A204.1 (cell line): ENCODE measurements around the gene ALG9.
"Not testable (repeated sequence)": the region's sequence is repeated elsewhere in the genome, so short reads cannot be mapped to it uniquely, and the experiment has no call there.

ENCODE experiments used
- FAIRE-seq: peaks from 2 replicates; lab custom pipeline; 2012; peaks lifted over from hg19 to GRCh38; lab: Jason Lieb, UNC

ALG9 gene

DNA sequence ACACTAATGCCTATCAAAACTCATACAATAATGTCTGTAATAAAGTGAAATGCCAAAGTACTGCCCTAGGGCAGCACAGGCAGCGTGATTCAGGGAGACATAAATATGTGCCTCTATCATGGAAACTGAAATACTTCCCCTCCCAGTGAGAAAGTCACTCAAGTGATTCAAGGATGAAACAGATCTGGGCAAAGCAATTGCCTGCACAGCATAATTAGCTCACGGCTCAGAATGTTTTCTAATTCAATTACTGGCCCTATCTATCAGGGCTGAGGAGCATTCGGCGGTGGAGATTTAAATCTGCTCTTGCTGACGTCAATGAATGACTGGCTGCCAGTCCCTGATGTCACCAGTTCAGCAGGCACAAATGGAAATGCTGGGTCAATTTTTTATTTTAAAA lies 77.5 kb downstream of the ALG9 start:
- FAIRE-seq: no peak

GRCh38 chr11:111792955-111793500 lies 78.4 kb downstream of the ALG9 start:
- FAIRE-seq: no peak

- FAIRE-seq: no peak
Measured at GRCh38 chr11:111792314-111792713, 79.1 kb downstream of the ALG9 start.

GRCh38 chr11:111788464-111788863 lies 82.9 kb downstream of the ALG9 start:
- FAIRE-seq: no peak

DNA sequence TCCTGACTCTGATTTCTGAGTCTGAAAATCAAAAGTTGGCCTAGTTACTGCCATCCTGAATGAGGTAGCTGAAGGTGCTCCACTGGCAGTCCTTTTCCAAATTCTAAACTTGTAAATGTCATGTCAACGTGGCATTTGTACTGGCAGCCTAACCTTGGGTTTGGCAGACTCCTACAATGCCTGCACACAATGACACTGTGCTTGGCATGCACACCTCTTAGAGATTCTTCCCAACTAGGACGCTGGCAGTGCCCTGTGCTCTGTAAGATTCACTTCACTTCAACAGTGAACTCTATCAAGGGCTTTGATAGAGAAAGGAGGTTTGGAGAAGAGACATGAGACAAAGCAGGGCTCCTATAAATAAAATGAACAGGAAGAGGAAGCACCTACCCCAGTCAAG lies 83.3 kb downstream of the ALG9 start:
- no peak for FAIRE-seq

DNA sequence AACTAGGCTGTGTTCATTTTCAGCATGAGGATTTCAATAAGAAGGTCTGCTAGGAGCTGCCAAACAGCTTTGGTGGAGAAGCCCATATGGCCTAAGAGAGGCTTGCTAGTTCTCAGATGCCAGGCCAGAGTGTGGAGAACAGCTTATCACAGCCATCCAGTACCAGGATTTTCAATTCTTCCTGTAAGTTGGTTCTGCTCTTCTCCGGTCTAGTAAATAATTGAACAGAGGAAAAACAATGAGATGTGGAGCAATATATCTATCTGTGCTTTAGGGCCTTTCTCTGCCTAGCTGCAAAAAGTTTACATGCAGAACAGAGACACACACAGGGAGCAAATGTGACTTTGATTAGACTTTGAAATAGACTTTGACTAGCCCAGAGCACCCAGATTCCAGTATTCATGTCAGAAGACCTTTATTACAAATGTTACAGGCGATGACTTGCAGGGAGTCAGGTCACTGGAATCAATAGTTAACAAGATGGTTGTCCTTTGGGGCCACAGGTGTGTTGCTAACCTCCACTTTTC lies 85.4 kb downstream of the ALG9 start:
- FAIRE-seq: no peak

DNA sequence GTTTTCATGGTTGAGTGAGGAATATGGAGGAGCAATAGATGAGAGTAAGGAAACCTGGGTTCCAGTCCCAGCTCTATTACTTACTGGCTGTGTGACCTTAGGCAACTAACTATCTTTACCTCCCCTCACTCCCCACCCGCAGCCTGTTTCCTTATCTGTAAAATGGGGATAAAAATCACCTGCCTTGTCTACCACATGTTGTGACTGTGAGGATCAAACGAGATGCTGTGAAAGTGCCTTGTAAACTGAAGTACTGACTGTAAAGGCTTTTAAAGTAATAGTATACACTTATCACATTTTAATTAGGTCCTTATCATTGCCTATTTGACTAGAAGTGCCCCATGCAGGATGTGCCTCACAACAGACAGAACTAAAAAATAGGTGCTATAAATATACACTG lies 86.3 kb downstream of the ALG9 start:
- FAIRE-seq: no peak

- not testable (repeated sequence) for FAIRE-seq
Measured at GRCh38 chr11:111784311-111784710, 87.1 kb downstream of the ALG9 start.

DNA sequence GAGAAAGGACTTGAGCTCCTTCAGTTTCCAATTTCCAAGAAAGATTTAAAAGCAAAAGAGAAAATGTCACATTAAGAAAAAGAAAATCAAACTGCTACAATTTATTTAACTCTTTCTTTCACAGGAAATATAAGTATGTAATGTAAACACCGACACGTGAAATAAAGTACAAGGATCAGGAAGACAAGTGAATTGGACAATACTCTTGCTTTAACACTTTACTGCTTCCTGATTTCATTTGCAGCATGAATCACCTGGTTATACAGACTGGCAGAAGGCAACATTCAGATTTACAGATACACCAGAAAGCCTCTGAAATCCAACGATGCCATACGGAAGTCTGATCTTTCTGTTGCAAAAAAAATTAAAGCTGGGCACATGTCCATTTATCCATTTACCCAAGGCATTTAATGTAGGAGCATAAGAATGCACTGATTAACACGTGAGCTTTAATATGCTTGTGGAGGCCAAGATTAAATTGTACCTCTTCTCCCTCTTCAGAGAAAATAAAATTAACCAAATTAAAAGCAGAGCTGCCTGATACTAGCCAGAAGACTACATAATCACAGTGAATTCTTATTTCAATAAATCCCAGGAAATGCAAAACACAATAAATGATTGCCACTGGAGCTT lies 89.2 kb downstream of the ALG9 start:
- FAIRE-seq: no peak

GRCh38 chr11:111779118-111779517 lies 92.3 kb downstream of the ALG9 start:
- no peak for FAIRE-seq

- FAIRE-seq: no peak
Measured at GRCh38 chr11:111778047-111778558, 93.3 kb downstream of the ALG9 start.

GRCh38 chr11:111777094-111778046 lies 94.0 kb downstream of the ALG9 start:
- peak; percentile 97 for FAIRE-seq

- FAIRE-seq: no peak
Measured at GRCh38 chr11:111776398-111777093, 94.8 kb downstream of the ALG9 start.

GRCh38 chr11:111774955-111775710 lies 96.2 kb downstream of the ALG9 start:
- FAIRE-seq: no peak

- FAIRE-seq: no peak
Measured at GRCh38 chr11:111772535-111772934, 98.8 kb downstream of the ALG9 start.

DNA sequence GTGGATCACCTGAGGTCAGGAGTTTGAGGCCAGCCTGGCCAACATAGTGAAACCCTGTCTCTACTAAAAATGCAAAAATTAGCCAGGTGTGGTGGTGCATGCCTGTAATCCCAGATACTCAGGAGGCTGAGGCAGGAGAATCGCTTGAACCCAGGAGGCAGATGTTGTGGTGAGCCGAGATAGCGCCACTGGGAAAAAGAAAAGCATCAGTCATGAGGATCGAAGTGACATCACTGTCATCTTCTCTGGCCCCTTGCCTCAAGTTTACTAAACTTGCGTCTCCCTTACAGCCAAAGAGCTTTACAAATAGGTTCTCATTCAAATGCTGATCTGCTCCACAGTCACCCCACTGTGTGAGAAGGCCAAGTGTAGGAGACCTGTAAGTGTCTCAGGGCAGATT lies 100.2 kb downstream of the ALG9 start:
- not testable (repeated sequence) for FAIRE-seq

GRCh38 chr11:111770581-111771134 lies 100.7 kb downstream of the ALG9 start:
- FAIRE-seq: no peak

- no peak for FAIRE-seq
Measured at GRCh38 chr11:111766834-111767142, 104.6 kb downstream of the ALG9 start.

GRCh38 chr11:111765984-111766833 lies 105.2 kb downstream of the ALG9 start, which contains the start of gene PPP2R1B:
Gene PPP2R1B (minus strand): TSS chr11:111766389. CDS start chr11:111766361, 28 bp downstream.
- FAIRE-seq: no peak

DNA sequence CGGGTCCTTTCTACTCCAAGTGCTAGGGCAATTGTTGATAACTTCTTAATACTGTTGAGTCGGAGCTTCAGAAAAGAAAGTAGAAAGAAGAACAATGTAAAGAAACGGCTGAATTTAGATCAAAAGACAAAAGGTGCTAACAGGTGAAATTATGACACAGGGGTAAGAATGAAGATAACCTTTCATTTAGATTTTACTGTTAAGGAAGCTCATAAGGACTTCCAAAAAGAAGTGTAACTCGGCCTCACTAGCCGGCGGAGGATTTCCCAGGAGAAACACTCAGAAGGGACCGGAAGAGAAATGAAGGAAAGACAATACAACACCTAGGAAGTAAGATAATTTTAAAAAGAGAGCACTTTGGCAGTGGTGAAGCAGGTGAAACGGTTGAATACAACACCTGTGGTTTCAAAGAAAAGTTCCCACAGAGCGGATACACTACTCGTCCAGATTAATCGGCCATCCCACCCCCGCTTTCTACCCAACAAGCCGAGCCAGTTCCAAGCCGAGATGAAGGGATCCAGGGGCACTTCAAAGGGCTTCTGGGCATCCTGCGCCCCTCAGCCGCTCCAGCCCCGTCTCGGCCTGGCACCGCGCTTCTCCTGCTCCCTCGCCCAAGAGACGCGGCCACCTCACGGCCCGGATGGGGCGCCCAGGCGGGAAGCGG lies 105.9 kb downstream of the ALG9 start:
- no peak for FAIRE-seq
